ENCODE data around the gene TMEM234. TPM values are rescaled to one million over a fixed set of nuclear protein-coding genes. Genes with fewer than 3 reads are reported as not detected.

The TMEM234 gene
- total and polyA plus RNA-seq, 2 of the 13 experiments (the other 11 are each of a cell fraction or from before 2014, with no cell fraction given) = 6.1 to 9.0 TPM

DNA sequence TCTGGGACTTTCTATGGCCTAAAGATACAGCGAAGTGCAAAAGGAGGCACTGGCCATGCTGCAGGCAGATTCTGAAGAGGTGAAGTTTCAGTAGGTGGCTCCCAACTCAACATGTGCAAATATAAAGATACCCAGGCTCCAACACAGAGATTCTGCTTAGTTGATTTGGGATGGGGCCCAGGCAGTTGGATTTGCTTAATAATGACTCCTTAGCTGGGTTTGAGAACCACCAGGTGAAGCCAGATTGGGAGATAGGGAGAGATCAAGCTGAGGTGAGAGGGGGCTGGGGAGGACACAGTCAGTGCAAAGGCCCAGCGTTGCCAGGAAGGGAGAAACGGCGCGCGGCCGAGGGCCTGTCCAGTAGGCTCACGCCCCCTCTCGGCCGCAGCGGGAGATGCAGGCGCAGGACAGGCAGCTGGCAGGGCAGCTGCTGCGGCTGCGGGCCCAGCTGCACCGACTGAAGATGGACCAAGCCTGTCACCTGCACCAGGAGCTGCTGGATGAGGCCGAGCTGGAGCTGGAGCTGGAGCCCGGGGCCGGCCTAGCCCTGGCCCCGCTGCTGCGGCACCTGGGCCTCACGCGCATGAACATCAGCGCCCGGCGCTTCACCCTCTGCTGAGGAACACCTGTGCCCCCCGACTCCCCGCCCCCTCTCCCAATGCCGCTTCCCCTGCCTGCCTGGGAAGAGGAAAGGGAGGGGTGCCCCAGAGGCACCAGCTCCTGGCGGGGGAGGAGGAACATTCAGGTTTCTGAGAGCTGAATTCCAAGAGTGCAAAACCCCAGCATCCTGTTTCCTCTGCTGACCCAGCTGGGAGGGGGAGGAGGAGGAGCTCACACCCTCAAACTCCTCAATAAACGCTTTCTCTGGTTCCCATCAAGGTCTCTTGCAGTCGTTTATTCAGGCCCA lies 26.1 kb upstream of the TMEM234 start (continued):
- TF ChIP-seq, protein P1, sequence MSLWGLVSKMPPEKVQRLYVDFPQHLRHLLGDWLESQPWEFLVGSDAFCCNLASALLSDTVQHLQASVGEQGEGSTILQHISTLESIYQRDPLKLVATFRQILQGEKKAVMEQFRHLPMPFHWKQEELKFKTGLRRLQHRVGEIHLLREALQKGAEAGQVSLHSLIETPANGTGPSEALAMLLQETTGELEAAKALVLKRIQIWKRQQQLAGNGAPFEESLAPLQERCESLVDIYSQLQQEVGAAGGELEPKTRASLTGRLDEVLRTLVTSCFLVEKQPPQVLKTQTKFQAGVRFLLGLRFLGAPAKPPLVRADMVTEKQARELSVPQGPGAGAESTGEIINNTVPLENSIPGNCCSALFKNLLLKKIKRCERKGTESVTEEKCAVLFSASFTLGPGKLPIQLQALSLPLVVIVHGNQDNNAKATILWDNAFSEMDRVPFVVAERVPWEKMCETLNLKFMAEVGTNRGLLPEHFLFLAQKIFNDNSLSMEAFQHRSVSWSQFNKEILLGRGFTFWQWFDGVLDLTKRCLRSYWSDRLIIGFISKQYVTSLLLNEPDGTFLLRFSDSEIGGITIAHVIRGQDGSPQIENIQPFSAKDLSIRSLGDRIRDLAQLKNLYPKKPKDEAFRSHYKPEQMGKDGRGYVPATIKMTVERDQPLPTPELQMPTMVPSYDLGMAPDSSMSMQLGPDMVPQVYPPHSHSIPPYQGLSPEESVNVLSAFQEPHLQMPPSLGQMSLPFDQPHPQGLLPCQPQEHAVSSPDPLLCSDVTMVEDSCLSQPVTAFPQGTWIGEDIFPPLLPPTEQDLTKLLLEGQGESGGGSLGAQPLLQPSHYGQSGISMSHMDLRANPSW (CRISPR knock-in tag; IDR thresholded peaks at IDR 0.05; ENCODE audit: borderline replicate concordance) = no peak
- TF ChIP-seq HNRNPLL (IDR thresholded peaks at IDR 0.05; ENCODE audit: low read depth, low read length, poor library complexity, severe bottlenecking) (peak; percentile 81), ZNF709 (CRISPR knock-in tag; IDR thresholded peaks at IDR 0.05) (no peak), MIXL1 (CRISPR knock-in tag; IDR thresholded peaks at IDR 0.05) (peak; percentile 55; the same call in 1 of the 2 replicates), ZBTB34 (CRISPR knock-in tag; IDR thresholded peaks at IDR 0.05) (no peak), YEATS4 (CRISPR knock-in tag; IDR thresholded peaks at IDR 0.05; ENCODE audit: borderline replicate concordance) (no peak), HOXA5 (CRISPR knock-in tag; IDR thresholded peaks at IDR 0.05) (no peak), ZNF292 (CRISPR knock-in tag; IDR thresholded peaks at IDR 0.05; ENCODE audit: borderline replicate concordance, low read depth) (peak; percentile 97), PITX1 (CRISPR knock-in tag; IDR thresholded peaks at IDR 0.05) (peak; percentile 64; the same call in 1 of the 2 replicates), ZXDC (CRISPR knock-in tag; IDR thresholded peaks at IDR 0.05) (no peak), RAD21 (CRISPR knock-in tag; IDR thresholded peaks at IDR 0.05) (peak; percentile 94), JUNB (CRISPR knock-in tag; IDR thresholded peaks at IDR 0.05; ENCODE audit: borderline replicate concordance) (no peak)
- TF ChIP-seq, protein P2, sequence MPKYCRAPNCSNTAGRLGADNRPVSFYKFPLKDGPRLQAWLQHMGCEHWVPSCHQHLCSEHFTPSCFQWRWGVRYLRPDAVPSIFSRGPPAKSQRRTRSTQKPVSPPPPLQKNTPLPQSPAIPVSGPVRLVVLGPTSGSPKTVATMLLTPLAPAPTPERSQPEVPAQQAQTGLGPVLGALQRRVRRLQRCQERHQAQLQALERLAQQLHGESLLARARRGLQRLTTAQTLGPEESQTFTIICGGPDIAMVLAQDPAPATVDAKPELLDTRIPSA (CRISPR knock-in tag; IDR thresholded peaks at IDR 0.05; ENCODE audit: borderline replicate concordance) = 0 out of 2 replicates have a peak, but pooled peaks have one; percentile 26
- TF ChIP-seq, protein P3, sequence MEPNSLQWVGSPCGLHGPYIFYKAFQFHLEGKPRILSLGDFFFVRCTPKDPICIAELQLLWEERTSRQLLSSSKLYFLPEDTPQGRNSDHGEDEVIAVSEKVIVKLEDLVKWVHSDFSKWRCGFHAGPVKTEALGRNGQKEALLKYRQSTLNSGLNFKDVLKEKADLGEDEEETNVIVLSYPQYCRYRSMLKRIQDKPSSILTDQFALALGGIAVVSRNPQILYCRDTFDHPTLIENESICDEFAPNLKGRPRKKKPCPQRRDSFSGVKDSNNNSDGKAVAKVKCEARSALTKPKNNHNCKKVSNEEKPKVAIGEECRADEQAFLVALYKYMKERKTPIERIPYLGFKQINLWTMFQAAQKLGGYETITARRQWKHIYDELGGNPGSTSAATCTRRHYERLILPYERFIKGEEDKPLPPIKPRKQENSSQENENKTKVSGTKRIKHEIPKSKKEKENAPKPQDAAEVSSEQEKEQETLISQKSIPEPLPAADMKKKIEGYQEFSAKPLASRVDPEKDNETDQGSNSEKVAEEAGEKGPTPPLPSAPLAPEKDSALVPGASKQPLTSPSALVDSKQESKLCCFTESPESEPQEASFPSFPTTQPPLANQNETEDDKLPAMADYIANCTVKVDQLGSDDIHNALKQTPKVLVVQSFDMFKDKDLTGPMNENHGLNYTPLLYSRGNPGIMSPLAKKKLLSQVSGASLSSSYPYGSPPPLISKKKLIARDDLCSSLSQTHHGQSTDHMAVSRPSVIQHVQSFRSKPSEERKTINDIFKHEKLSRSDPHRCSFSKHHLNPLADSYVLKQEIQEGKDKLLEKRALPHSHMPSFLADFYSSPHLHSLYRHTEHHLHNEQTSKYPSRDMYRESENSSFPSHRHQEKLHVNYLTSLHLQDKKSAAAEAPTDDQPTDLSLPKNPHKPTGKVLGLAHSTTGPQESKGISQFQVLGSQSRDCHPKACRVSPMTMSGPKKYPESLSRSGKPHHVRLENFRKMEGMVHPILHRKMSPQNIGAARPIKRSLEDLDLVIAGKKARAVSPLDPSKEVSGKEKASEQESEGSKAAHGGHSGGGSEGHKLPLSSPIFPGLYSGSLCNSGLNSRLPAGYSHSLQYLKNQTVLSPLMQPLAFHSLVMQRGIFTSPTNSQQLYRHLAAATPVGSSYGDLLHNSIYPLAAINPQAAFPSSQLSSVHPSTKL (CRISPR knock-in tag; IDR thresholded peaks at IDR 0.05) = 0 out of 2 replicates have a peak, but pooled peaks have one; percentile 39
- TF ChIP-seq, protein P4, sequence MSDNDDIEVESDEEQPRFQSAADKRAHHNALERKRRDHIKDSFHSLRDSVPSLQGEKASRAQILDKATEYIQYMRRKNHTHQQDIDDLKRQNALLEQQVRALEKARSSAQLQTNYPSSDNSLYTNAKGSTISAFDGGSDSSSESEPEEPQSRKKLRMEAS (IDR thresholded peaks at IDR 0.05) = peak; percentile 69
